NAMALWA (cell line): ENCODE measurements around the gene NFATC2IP.
"Not testable (repeated sequence)": the region's sequence is repeated elsewhere in the genome, so short reads cannot be mapped to it uniquely, and the experiment has no call there.

Source experiments
- DNase-seq: peaks from one replicate; pipeline ENCODE4 v3.0.0-alpha.2; 2015; ENCODE audit warnings: low spot score

NFATC2IP gene

DNA sequence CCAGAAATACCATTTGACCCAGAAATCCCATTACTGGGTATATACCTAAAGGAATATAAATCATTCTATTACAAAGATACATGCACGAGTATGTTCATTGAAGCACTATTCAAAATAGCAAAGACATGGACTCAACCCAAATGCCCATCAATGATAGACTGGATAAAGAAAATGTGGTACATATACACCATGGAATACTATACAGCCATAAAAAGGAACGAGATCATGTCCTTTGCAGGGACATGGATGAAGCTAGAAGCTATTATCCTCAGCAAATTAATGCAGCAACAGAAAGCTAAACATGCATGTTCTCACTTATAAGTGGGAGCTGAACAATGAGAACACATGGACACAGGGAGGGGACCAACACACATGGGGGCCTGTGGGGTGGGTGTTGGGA, 24.5 kb upstream of the NFATC2IP start:
- DNase-seq, result not testable (repeated sequence)

DNA sequence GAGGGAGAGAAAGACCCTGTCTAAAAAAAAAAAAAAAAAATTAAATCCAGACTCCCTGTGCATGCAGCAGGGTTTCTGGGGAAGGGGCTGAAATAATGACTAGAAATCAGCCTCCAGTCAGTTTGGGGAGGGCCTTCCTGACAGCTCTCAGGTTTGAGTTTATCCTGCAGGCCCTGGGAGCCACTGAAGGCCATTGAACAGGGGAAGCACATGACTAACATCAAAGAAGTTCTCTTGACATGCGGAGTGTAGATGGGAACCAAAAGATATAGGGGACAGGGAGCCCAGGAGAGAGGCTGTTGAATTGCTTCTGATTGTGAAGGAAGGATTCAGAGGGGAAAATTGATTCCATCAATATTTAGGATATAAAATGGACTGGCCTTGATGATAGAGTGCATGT, 22.9 kb upstream of the NFATC2IP start:
- DNase-seq, result no peak

DNA sequence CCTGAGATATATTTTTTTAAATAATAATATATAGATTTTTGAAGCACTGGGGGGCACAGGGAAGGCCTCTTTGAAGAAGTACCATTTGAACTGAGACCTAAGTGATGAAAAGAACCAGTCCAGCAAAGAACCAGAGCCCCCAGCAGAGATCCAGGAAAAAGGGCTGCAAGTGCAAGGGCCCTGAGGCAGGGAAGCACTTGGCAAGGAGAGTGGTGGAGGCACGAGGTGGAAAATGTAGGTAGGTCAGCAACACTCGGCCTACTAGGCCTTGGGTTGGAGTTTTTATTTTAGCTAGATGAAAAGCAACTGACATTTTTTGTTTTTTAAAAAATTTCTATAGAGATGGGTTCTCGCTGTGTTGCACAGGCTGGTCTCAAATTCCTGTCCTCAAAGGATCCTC, 20.5 kb upstream of the NFATC2IP start:
- no peak for DNase-seq

DNA sequence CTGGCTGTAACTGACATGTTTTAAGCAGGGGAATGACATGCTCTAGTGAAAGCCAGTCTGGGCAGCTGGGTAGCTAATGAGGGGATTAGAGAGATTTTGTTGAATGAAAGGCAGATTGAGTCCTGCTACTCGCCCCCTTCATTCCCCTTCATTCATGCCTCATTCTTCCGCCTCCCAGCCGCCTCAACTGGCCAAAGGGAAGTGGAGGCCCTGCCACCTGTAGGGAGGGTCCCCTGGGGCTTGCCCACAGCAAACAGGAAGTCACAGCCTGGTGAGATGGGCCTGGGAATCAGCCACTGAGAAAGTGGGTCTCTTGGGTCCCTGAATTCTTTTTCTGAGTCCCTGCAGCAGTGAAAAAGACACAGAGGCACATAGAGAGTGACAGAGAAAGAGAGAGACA, 20.1 kb upstream of the NFATC2IP start:
- peak; percentile 96 for DNase-seq

DNA sequence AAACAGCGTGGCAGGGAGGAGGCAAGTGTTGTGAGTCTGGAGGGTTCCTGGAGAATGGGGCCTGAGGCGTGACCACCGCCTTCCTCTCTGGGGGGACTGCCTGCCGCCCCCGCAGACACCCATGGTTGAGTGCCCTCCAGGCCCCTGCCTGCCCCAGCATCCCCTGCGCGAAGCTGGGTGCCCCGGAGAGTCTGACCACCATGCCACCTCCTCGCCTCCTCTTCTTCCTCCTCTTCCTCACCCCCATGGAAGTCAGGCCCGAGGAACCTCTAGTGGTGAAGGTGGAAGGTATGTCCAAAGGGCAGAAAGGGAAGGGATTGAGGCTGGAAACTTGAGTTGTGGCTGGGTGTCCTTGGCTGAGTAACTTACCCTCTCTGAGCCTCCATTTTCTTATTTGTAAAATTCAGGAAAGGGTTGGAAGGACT, 18.9 kb upstream of the NFATC2IP start, which contains the start of gene CD19:
TSS of gene CD19 (plus strand) at position 171 of the 425 bp plus-strand sequence. CDS start at position 201, 30 bp downstream.
- DNase-seq, result peak; percentile 61

DNA sequence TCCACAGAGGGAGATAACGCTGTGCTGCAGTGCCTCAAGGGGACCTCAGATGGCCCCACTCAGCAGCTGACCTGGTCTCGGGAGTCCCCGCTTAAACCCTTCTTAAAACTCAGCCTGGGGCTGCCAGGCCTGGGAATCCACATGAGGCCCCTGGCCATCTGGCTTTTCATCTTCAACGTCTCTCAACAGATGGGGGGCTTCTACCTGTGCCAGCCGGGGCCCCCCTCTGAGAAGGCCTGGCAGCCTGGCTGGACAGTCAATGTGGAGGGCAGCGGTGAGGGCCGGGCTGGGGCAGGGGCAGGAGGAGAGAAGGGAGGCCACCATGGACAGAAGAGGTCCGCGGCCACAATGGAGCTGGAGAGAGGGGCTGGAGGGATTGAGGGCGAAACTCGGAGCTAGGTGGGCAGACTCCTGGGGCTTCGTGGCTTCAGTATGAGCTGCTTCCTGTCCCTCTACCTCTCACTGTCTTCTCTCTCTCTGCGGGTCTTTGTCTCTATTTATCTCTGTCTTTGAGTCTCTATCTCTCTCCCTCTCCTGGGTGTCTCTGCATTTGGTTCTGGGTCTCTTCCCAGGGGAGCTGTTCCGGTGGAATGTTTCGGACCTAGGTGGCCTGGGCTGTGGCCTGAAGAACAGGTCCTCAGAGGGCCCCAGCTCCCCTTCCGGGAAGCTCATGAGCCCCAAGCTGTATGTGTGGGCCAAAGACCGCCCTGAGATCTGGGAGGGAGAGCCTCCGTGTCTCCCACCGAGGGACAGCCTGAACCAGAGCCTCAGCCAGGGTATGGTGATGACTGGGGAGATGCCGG, 18.2 kb upstream of the NFATC2IP start:
- DNase-seq, result peak; percentile 40

DNA sequence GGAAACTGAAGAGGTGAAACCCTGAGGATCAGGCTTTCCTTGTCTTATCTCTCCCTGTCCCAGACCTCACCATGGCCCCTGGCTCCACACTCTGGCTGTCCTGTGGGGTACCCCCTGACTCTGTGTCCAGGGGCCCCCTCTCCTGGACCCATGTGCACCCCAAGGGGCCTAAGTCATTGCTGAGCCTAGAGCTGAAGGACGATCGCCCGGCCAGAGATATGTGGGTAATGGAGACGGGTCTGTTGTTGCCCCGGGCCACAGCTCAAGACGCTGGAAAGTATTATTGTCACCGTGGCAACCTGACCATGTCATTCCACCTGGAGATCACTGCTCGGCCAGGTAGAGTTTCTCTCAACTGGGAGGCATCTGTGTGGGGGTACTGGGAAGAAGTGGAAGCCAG, 17.6 kb upstream of the NFATC2IP start:
- DNase-seq, result no peak

DNA sequence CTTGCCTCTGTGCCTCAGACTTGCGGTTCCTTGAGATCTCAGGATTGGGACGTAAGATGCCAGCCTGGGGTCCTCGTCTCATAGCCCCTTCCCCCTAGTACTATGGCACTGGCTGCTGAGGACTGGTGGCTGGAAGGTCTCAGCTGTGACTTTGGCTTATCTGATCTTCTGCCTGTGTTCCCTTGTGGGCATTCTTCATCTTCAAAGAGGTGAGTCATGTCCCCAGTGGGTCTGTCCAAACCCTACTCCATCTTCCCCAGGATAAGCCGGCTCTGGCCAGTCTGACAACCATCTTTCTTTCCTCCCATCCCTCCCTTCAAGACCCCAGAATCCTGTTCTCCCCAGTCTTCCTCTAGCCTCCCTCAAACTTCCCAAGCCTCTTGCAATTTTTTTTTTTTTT, 15.4 kb upstream of the NFATC2IP start:
- DNase-seq, result no peak

DNA sequence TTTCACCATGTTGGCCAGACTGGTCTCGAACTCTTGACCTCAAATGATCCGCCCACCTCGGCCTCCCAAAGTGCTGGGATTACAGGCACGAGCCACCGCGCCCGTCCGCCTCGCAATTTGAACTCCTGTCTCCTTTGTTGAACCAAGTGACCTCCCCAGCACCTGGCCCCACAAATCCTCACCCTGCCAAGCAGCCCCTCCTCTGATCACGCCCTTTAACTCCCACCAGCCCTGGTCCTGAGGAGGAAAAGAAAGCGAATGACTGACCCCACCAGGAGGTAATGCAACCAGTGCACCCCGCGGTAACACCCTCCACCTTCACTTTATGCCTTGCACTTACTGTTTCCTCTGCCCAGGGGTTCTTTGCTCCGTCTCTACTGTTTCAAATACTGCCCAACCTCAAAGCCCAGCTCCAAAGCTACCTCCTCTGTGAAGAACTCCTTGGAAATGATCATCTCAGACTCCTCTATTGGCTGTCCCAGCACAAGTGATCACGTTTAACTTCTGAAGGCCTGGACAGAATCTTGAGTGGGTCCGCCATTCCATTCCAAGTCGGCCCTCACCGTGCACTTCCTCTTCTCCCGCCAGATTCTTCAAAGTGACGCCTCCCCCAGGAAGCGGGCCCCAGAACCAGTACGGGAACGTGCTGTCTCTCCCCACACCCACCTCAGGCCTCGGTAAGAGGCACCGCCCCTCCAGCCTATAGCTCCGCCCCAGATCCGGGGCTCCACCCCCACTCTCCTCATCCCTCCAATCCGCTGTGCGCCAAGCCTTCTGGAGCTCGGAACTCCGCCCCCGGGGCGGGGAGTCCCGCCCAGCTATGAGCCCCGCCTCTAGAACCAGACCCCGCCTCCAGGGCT, 14.6 kb upstream of the NFATC2IP start:
- DNase-seq, result peak; percentile 94

DNA sequence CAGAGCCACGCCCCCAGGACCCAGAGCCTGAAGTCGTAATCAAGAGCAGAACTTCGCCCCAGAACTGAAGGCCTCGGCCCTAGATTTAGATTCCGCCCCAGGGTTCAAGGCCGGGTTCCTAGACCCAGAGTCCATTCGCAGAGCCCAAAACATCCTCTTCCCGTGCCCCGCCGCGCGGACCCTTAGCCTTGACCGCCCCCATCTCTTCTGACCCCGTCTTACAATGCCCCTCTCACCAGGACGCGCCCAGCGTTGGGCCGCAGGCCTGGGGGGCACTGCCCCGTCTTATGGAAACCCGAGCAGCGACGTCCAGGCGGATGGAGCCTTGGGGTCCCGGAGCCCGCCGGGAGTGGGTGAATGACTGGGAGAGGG, 14.0 kb upstream of the NFATC2IP start:
- no peak for DNase-seq

DNA sequence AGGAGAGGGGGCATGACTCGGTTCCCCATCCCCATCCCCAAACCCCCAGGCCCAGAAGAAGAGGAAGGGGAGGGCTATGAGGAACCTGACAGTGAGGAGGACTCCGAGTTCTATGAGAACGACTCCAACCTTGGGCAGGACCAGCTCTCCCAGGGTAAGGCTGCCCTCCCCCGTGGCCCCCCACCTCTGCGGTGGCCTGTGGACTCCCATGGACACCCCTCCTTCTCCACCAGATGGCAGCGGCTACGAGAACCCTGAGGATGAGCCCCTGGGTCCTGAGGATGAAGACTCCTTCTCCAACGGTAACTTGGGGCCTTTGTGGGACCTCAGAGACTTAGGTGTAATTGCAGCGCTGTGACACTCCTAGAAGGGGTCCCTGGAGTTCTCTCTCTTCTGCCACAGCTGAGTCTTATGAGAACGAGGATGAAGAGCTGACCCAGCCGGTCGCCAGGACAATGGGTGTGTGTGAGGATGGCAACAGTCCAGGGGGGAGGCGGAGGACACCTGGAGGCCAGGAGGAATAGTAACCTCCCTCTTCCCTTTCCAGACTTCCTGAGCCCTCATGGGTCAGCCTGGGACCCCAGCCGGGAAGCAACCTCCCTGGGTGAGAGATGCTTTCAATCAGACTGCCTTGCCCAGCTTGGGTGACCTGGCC, 13.4 kb upstream of the NFATC2IP start:
- DNase-seq, result no peak

DNA sequence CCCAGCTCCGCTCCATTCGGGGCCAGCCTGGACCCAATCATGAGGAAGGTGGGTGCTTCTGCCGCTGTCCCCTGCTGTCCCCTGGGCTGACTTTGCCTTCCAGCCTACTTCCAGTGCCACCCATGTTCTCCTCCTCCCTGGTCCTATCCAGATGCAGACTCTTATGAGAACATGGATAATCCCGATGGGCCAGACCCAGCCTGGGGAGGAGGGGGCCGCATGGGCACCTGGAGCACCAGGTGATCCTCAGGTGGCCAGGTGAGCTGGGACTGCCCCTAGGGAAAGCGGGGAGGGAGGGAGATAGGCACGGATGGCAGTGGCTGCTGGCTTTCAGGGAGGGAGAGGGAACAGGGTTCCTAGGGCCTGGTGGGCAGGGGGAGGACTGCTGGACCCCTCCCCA, 12.0 kb upstream of the NFATC2IP start:
- no peak for DNase-seq

DNA sequence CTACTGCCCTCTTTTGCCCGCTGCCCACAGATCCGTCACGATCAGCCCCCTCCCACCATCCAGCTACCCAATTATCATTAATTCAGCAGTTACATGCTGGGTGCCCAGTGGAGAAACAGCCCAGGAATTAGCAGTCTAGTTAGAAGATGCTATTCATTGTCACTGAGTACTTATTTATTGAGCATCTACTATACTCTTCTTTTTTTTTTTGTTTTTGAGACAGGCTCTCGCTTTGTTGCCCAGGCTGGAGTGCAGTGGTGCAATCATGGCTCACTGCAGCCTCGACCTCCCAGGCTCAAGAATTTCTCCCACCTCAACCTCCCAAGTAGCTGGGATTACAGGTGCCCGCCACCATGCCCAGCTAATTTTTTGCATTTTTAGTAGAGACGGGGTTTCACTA, 10.9 kb upstream of the NFATC2IP start:
- not testable (repeated sequence) for DNase-seq

DNA sequence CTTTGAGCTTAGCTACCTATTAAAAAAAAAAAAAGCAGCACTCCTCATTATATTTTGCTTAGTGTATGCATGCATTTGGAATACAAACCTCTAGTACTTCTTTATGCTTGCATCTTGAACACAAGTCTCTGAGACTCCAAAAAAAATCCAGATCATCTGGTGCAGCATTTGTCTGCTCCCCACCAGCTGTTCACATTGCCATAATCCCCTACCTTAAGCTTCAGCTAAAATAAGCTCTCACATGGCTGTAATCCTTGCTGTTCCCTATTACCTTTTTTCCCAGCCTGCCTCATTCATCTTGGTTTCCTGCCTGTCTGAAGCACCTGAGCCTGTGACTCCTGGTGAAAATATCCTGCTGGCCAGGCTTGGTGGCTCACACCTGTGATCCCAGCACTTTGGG, 7.5 kb upstream of the NFATC2IP start:
- DNase-seq, result no peak

DNA sequence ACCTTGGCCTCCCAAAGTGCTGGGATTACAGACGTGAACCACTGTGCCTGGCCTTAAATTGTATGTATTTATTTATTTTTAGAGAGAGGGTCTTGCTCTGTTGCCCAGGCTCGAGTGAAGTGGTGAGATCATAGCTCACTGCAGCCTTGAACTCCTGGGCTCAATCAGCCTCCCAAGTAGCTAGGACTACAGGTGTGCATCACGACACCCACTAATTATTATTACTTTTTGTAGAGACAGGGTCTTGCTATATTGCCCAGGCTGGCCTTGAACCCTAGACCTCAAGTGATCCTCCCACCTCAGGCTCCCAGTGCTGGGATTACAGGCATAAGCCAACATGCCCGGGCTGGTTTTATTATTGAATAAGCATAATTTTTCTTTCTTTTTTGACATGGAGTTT, 4.1 kb upstream of the NFATC2IP start:
- no peak for DNase-seq

DNA sequence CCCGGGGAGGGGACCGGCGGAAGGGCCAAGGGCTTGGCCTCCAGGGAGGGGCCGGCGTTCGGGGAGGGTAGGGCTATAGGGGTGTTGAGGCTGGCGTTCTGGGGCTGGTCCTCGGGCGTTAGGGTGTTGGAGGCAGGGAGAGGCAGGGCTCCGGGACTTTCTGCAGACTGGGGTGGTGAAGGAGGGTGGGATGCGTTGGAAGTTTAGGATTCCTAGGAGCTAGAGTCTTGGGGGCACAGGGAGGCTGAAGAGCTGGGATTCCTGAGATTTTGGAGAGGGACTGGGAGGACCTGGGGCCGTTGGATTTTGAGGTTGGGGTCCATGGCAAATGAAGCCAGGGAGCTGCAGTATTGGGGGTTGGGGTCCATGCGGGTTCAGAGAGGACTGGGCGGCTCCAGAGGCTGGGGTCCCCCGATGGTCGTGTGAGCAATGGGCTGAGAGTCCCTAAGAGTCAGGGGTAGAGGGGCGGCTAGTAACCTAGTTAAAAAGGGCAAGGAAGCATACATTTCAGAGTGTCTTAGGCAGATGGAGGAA, 740 bp downstream of the NFATC2IP start:
- no peak for DNase-seq

DNA sequence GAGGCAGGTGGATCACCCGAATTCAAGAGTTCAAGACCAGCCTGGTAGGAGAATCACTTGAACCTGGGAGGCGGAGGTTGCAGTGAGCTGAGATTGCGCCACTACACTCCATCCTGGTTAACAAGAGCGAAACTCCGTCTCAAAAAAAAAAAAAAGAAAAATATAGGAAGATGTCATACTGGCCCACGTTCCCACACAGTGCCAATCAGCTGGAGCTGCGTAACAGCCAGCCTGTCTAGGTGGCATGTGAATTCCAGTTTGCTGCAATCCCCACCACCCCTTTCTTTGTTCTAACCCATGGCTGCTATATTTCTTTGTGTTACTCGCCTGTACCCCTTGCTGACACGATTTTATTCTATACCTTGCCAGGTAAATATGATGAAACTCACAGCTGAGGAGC, 7.5 kb downstream of the NFATC2IP start:
- no peak for DNase-seq

DNA sequence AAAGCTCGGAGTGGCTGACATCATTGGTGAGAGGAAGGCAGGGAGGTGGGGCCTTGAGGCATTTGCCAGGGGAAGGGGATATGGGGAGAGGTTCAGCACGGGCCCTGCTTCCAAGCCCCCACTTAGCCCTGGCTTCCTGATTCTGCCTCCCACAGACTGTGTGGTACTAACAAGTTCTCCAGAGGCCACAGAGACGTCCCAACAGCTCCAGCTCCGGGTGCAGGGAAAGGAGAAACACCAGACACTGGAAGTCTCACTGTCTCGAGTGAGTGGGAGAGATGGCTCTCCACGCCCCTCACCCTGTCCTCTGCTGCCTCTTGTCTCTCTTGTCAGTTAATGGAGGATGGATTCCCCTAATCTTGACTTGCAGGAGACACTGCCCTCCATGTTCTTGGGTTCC, 8.1 kb downstream of the NFATC2IP start:
- DNase-seq, result no peak

DNA sequence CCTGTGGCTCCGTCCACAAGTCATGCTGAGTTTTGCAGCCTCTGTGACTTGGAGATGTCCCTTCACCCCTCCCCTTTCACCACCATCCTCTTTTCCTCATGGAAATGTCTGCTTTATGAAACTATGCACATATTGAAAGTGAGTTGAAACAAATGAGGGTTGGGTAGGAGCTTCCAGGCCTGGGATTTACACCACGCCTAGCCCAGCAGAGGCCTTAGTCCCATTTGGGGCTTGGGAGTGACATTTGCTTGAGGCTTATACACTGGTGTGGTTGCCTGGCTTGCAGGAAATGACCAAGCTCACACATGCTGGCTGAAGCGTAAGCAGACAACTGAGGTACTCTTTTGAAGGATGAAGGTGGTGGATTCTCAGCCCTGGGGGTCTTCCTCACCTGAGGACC, 13.3 kb downstream of the NFATC2IP start:
- no peak for DNase-seq

DNA sequence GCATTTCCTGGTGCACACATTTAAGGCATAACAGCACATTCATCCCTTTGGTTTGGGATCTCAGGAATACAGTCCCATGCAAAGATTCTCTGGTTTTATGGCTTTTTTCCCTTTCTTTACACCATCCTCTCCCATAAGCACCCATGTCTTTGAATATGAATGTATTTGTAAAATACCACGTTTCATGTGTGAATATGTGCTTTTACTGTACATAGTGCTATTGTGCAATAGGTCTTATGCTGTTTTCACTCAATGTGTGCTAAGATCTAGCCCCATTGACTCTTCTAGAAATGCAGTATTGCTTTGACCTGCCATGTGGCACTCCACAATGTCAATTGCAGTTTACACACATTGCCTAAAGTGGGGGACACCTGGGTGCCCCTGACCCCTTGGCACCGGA, 13.8 kb downstream of the NFATC2IP start:
- no peak for DNase-seq

DNA sequence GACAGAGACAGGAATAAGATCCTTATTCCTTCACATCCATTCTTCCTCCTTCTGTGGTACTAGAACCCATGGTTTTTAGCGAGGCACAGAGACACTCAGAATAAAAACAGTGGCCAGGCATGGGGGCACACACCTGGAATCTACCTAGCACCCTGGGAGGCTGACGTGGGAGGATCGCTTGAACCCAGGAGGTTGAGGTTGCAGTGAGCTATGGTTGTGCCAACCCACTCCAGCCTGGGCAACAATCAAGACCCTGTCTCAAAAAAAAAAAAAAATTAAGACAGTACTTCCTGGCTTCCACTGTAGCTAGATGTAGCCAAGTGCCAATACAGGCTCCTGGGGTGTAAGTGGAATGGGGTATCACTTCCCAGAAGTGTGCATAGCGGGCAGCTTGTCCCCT, 16.4 kb downstream of the NFATC2IP start:
- no peak for DNase-seq

DNA sequence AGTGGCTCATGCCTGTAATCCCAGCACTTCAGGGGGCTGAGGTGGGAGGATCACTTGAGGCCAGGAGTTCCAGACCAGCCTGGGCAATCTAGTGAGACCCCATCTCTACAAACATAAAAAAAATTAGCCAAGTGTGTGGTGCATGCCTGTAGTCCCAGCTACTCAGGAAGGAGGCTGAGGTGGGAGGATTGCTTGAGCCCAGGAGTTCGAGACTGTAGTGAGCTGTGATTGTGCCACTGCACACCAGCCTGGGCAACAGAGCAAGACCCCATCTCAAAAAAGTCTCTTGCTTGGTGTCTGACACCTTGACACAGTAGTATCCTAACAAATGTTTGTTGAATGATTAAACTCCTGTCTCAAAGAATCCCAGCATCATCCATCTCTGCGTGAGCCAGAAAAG, 19.0 kb downstream of the NFATC2IP start:
- DNase-seq, result not testable (repeated sequence)
